Breast epithelium (tissue), 4 donors: ENCODE measurements around the gene COL28A1. TPM values are rescaled to one million over a fixed set of nuclear protein-coding genes. Genes with fewer than 3 reads are reported as not detected.
"Not testable (repeated sequence)": the region's sequence is repeated elsewhere in the genome, so short reads cannot be mapped to it uniquely, and the experiment has no call there.

ENCODE experiments used
- DNase-seq, 2 donors: peaks; one replicate each; pipeline ENCODE4 v3.0.0-alpha.2; 2019; ENCODE audit warnings: low spot score in 2 of 2
- H3K27ac ChIP-seq, 2 donors: fragments of 200-600 bp; sonication (generic) in 1 of 2; one replicate each; pipeline ENCODE4 v1.5.1; 2016 to 2019; ENCODE audit warnings: mild to moderate bottlenecking in 1 of 2
- H3K27me3 ChIP-seq, 2 donors: fragments of 200-600 bp; sonication (generic) in 1 of 2; one replicate each; pipeline versions ENCODE4 v1.5.1 to v1.6.0; 2017 to 2019; ENCODE audit warnings: control low read depth in 1 of 2, mild to moderate bottlenecking in 1 of 2
- H3K36me3 ChIP-seq: fragments of 200-600 bp; one replicate; pipeline ENCODE4 v1.5.1; 2019
- H3K4me1 ChIP-seq, 2 donors: fragments of 200-600 bp; sonication (generic); one replicate each; pipeline ENCODE4 v1.5.1; 2016 to 2019; ENCODE audit warnings: control low read depth in 1 of 2
- H3K4me3 ChIP-seq, 3 donors: fragments of 200-600 bp; sonication (generic); 1 replicate in 2 of 3; 2 replicates in 1 of 3; pipeline ENCODE4 v1.5.1; 2016 to 2019; ENCODE audit warnings: mild to moderate bottlenecking in 3 of 3, moderate library complexity in 2 of 3
- H3K9me3 ChIP-seq, 2 donors: fragments of 200-600 bp; sonication (generic) in 1 of 2; one replicate each; pipeline ENCODE4 v1.5.1; 2016 to 2019; ENCODE audit warnings: control low read depth in 1 of 2
- CTCF ChIP-seq, 3 donors: fragments of 450-650 bp; IDR thresholded peaks; one replicate each; pipeline ENCODE4 v1.5.1; 2016 to 2017; ENCODE audit warnings: antibody characterized with exemption in 3 of 3, mild to moderate bottlenecking in 3 of 3, moderate library complexity in 3 of 3
- POLR2A ChIP-seq: fragments of 450-650 bp; IDR thresholded peaks from one replicate; pipeline ENCODE4 v1.6.1; 2016; ENCODE audit warnings: antibody characterized with exemption, mild to moderate bottlenecking, moderate library complexity
- POLR2AphosphoS5 ChIP-seq, 3 donors: sonication (generic); formaldehyde crosslinking; IDR thresholded peaks; one replicate each; pipeline ENCODE4 v1.6.1; 2017; ENCODE audit warnings: antibody characterized with exemption in 3 of 3
- intact Hi-C: fragments of 100-400 bp; cut with DNase I; formaldehyde crosslinking; loops from one replicate; pipeline ENCODE4 v1.15.1; 2023; ENCODE audit warnings: low total_unique reads
- total RNA-seq, 3 donors: library from RNA; depleted of rRNA; stranded (reverse); fragments of >200 nt; gene quantifications; one replicate each; pipeline ENCODE4 v1.1.0, GENCODE V29; 2016

Gene COL28A1
- total RNA-seq, 3 donors from 2014 or later: 1.1 to 5.7 (median 4.9) TPM

DNA sequence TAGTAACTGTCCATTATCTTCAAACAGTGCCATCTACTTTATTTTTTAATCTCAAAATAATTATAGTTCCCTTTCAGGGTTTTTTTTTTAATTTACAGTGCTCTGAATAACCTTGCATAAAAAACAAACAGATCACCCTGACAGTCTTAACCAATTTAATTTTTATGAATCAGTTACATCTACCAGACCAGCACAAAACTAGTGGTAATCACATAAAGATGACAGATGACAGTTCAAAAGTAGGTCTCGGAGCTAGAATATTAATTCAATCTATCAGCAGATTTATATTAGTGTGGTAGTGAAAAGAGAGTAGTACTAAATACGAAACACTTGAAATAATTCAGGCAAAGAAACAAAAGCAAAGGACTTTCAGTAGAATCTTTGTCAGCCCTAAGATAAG is 53.9 kb downstream of the COL28A1 start:
- DNase-seq: no peak

GRCh38 chr7:7479275-7479805 is 56.3 kb downstream of the COL28A1 start:
- Histone ChIP-seq H3K4me3 (no peak overlapping the region), H3K27ac (no peak overlapping the region), H3K36me3 (no peaks in the 10 kb centered on the region), H3K9me3 (no peaks in the 10 kb centered on the region), H3K27me3 (no peaks in the 10 kb centered on the region), H3K4me1 (no peaks in the 10 kb centered on the region)
- TF ChIP-seq POLR2AphosphoS5 (IDR thresholded peaks at IDR 0.05) (no peak), CTCF (IDR thresholded peaks at IDR 0.05) (no peak), POLR2A (no peak)
- DNase-seq: no peak
- intact Hi-C loops: no loop called here

More for the DNA sequence above, 53.9 kb downstream of the COL28A1 start:
- Histone ChIP-seq H3K27ac (no peak overlapping the region), H3K4me3 (no peak overlapping the region), H3K36me3 (no peaks in the 10 kb centered on the region), H3K27me3 (no peaks in the 10 kb centered on the region), H3K9me3 (no peaks in the 10 kb centered on the region), H3K4me1 (no peaks in the 10 kb centered on the region)
- intact Hi-C loops: no loop called here
- no peak for TF ChIP-seq CTCF (IDR thresholded peaks at IDR 0.05)
- no peak for TF ChIP-seq POLR2AphosphoS5 (IDR thresholded peaks at IDR 0.05)
- TF ChIP-seq POLR2A: no peak

GRCh38 chr7:7478569-7478968 is 57.1 kb downstream of the COL28A1 start:
- Histone ChIP-seq H3K27me3 (no peaks in the 10 kb centered on the region), H3K27ac (no peak overlapping the region), H3K4me1 (no peaks in the 10 kb centered on the region), H3K9me3 (no peaks in the 10 kb centered on the region), H3K4me3 (no peak overlapping the region), H3K36me3 (no peaks in the 10 kb centered on the region)
- intact Hi-C loops: no loop called here
- TF ChIP-seq CTCF (IDR thresholded peaks at IDR 0.05) (no peak), POLR2A (no peak), POLR2AphosphoS5 (IDR thresholded peaks at IDR 0.05) (no peak)
- DNase-seq: no peak

- intact Hi-C loops, DNase-seq, H3K4me1 ChIP-seq, H3K27me3 ChIP-seq, H3K27ac ChIP-seq, H3K4me3 ChIP-seq, H3K9me3 ChIP-seq, H3K36me3 ChIP-seq: not testable (repeated sequence)
Measured at GRCh38 chr7:7477641-7478040, 58.0 kb downstream of the COL28A1 start.

- no peaks in the 10 kb centered on the region for H3K27me3 ChIP-seq
- no peak overlapping the region for H3K27ac ChIP-seq
- intact Hi-C loops: no loop called here
- no peaks in the 10 kb centered on the region for H3K36me3 ChIP-seq
- no peak overlapping the region for H3K4me3 ChIP-seq
- H3K9me3 ChIP-seq: peaks cover 0 to 7% of the 10 kb centered on the region in 2 donors
- DNase-seq: no peak
- no peak for TF ChIP-seq POLR2AphosphoS5 (IDR thresholded peaks at IDR 0.05)
- no peak for TF ChIP-seq CTCF (IDR thresholded peaks at IDR 0.05)
- TF ChIP-seq POLR2A: no peak
- no peaks in the 10 kb centered on the region for H3K4me1 ChIP-seq
Measured at GRCh38 chr7:7476381-7476780, 59.3 kb downstream of the COL28A1 start.

- no peaks in the 10 kb centered on the region for H3K27me3 ChIP-seq
- intact Hi-C loops: no loop called here
Measured at GRCh38 chr7:7475601-7476000, 60.1 kb downstream of the COL28A1 start.

More at GRCh38 chr7:7475601-7476000, 60.1 kb downstream of the COL28A1 start:
- Histone ChIP-seq H3K36me3 (no peaks in the 10 kb centered on the region), H3K9me3 (peaks cover 0 to 7% of the 10 kb centered on the region in 2 donors), H3K4me3 (no peak overlapping the region), H3K27ac (no peak overlapping the region), H3K4me1 (no peaks in the 10 kb centered on the region)
- DNase-seq: no peak
- TF ChIP-seq POLR2A (no peak), POLR2AphosphoS5 (IDR thresholded peaks at IDR 0.05) (no peak), CTCF (IDR thresholded peaks at IDR 0.05) (no peak)
